ENCODE data around the gene CFAP300. TPM values are rescaled to one million over a fixed set of nuclear protein-coding genes. Genes with fewer than 3 reads are reported as not detected.

CFAP300 gene
- total RNA-seq, 1 donor from 2014 or later: 2.3 TPM

DNA sequence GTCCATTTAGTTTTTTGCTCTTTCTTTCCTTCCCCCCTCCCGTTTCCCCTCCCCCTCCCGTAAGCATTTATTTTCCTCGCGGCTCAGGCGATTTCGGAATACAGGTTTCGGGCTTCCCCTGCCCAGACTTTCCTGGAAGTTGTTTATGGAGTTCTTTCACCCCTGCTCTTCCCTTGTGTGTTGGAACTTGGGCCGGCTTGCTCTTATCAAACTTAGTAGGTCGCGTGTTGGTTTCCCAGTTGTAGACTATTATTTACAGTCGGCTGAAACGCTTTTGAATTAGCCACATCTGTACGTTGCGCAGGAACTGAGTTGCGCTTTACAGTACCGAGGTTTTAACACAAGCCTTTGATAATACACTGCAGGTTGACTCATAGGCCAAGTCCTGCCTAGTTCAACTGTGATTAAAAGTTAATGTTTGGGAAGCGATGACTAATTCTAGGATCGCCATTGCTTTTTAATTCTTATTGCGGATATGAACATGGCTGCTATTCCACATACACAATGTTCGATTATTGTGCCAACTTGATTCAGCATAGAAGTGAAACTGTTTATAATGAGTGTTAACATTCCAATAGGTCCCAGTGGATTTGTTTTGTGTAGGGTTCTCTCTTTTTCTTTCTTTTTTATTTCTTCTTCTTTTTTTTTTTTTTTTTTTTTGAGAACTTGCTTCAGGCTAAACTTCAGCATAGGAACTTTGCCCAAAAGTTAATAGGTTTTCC is 64.7 kb downstream of the CFAP300 start:
- intact Hi-C loops (cut with DNase I): no loop called here

DNA sequence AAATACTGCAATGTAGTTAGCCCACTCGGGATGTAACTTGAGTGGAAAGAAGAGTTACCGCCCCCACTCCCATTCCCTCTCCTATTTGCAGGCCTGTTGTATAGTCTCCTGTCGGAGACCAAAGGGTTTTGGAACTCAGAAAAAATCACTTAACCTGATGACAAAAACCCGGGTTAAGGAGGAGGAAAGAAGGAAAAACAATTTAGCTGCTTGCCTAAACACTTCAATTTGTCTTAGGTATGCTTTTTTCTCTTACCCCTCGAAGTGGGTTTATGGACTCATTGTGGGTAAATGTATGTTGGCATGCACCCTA is 65.2 kb downstream of the CFAP300 start:
- no peak for DNase-seq
- H3K4me3 ChIP-seq: peak overlapping the region; percentile 80
- H3K27ac ChIP-seq: peak overlapping the region; percentile 88
- intact Hi-C loops (cut with DNase I): no loop called here
- no peaks in the 10 kb centered on the region for H3K9me3 ChIP-seq
- H3K4me1 ChIP-seq: peaks cover 26% of the 10 kb centered on the region
- H3K36me3 ChIP-seq: peaks cover 10% of the 10 kb centered on the region
- TF ChIP-seq, protein P1, sequence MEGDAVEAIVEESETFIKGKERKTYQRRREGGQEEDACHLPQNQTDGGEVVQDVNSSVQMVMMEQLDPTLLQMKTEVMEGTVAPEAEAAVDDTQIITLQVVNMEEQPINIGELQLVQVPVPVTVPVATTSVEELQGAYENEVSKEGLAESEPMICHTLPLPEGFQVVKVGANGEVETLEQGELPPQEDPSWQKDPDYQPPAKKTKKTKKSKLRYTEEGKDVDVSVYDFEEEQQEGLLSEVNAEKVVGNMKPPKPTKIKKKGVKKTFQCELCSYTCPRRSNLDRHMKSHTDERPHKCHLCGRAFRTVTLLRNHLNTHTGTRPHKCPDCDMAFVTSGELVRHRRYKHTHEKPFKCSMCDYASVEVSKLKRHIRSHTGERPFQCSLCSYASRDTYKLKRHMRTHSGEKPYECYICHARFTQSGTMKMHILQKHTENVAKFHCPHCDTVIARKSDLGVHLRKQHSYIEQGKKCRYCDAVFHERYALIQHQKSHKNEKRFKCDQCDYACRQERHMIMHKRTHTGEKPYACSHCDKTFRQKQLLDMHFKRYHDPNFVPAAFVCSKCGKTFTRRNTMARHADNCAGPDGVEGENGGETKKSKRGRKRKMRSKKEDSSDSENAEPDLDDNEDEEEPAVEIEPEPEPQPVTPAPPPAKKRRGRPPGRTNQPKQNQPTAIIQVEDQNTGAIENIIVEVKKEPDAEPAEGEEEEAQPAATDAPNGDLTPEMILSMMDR (IDR thresholded peaks at IDR 0.05): no peak
- peaks cover 4% of the 10 kb centered on the region for H3K27me3 ChIP-seq
- ATAC-seq: no peak

More for the DNA sequence above, 64.7 kb downstream of the CFAP300 start:
- Histone ChIP-seq H3K9me3 (no peaks in the 10 kb centered on the region), H3K4me3 (peak overlapping the region; percentile 80), H3K27me3 (peaks cover 4% of the 10 kb centered on the region), H3K4me1 (peaks cover 23% of the 10 kb centered on the region), H3K36me3 (peaks cover 10% of the 10 kb centered on the region), H3K27ac (peak overlapping the region; percentile 88)
- ATAC-seq: peak; percentile 5
- DNase-seq: no peak
- TF ChIP-seq, protein P1 (IDR thresholded peaks at IDR 0.05): no peak

DNA sequence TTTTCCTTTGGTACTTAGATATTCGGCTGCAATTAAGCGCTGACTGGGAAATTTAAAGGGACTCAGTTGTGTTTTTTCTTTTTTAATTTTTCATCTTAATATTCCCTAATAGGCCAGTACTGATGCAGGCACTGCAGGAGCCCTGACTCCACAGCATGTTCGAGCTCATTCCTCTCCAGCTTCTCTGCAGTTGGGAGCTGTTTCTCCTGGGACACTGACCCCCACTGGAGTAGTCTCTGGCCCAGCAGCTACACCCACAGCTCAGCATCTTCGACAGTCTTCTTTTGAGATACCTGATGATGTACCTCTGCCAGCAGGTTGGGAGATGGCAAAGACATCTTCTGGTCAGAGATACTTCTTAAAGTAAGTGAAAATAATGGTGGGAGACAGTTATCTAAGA is 66.8 kb downstream of the CFAP300 start:
- H3K4me3 ChIP-seq: peak overlapping the region; percentile 80
- TF ChIP-seq, protein P1 (IDR thresholded peaks at IDR 0.05): no peak
- no peak for DNase-seq
- H3K9me3 ChIP-seq: no peaks in the 10 kb centered on the region
- peaks cover 35% of the 10 kb centered on the region for H3K4me1 ChIP-seq
- ATAC-seq: no peak
- peak overlapping the region; percentile 88 for H3K27ac ChIP-seq
- H3K36me3 ChIP-seq: peaks cover 10% of the 10 kb centered on the region
- intact Hi-C loops (cut with DNase I): no loop called here
- peaks cover 4% of the 10 kb centered on the region for H3K27me3 ChIP-seq

DNA sequence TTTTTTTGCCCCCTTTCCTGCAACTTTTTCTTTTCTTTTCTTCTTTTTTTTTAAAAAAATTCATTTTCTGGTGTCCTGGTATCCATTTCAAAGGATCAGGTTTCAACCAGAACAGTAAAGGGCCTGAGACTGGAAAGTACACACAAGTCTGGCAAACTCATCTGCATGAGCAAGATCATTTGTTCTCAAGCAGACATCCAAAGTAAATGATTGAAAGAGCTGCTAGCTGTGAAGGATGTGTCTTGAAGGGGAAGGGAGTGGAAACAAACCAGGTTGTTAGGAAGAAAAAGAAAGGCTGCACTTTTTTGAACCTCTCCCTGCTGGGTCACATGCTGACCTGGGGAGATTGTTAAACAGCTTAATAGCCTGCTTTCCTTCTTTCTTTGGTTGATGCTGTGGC is 68.3 kb downstream of the CFAP300 start:
- TF ChIP-seq, protein P1 (IDR thresholded peaks at IDR 0.05): no peak
- Histone ChIP-seq H3K36me3 (peaks cover 10% of the 10 kb centered on the region), H3K27me3 (peaks cover 4% of the 10 kb centered on the region), H3K4me1 (peaks cover 40% of the 10 kb centered on the region), H3K4me3 (no peak overlapping the region), H3K9me3 (no peaks in the 10 kb centered on the region), H3K27ac (peak overlapping the region; percentile 0)
- peak; percentile 52 for ATAC-seq
- intact Hi-C loops (cut with DNase I): no loop called here
- DNase-seq: no peak

DNA sequence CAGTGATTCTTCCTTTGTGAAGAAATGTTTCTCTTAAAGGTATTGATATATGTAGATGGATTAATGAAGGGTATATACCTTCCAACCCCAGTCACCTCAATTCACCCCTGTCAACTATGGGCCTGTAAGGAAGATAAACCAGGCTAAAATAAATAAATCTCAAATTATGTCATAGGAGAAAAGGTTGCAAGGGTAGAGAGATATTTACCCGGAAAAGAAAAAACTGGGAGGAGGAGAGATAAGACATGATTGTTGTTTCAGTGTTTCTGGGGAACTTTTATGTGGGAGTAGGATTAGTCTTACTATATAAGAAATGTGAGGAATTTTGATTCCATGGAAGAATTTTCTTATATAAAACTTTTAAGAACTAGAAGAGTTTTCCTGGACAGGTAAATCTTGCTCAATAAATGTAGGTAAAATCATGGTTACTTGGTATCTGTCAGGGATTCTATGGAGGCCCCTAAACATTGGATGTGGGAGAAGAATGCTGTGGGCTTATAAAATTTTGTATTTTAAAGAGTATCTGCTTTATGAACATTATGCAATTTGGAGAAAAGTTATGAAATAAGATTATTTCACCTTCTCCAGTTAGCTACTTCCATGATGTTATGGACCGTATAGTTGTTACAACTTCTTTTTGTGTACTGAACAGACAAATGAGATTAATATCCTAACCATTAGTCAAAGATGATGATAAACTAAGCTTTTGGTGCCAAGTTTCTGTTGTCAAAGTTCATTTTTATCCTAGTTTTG is 69.4 kb downstream of the CFAP300 start:
- TF ChIP-seq, protein P1 (IDR thresholded peaks at IDR 0.05): no peak
- ATAC-seq (no peak), DNase-seq (no peak)
- no peaks in the 10 kb centered on the region for H3K9me3 ChIP-seq
- intact Hi-C loops (cut with DNase I): no loop called here
- peaks cover 4% of the 10 kb centered on the region for H3K27me3 ChIP-seq
- peaks cover 10% of the 10 kb centered on the region for H3K36me3 ChIP-seq
- no peak overlapping the region for H3K27ac ChIP-seq
- peaks cover 43% of the 10 kb centered on the region for H3K4me1 ChIP-seq
- no peak overlapping the region for H3K4me3 ChIP-seq
